Measurements from ENCODE around the gene MAGI2.

MAGI2 gene

DNA sequence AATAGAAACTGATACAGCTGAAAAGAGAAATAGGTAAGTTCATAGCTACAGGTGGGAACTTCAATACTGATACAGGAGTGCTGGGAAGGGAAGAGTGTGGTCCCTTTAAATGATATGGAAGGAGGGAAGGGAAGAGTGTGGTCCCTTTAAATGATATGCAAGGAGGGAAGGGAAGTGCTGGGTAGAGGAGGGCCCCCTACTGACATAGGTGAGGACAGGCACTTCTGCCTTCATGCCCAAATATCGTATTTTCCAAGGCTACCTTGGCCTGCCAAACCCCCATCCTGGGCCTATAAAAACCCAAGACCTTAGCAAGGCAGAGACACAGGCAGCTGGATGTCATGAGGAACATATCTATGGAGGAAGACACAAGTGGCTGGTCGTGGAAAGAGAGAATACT, 92.3 kb downstream of the MAGI2 start:
- FAIRE-seq: no peak

DNA sequence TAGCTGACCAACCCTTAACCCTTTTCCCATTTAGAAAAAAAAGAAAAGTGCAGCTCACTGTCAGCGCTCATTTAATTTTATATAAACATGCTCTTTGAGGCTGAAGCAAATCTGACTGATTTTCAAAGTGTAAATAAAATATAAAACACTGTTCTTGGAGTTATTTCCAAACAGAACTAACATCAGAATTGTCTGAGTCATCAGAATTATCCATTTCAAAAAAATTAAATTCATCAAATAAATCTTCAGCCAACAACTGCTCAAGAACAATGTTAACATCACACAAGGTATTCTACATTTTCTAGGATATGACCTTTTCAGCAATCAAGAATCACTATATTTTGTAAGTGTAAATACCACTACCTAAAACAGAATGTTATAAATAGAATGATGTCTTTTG, 93.6 kb downstream of the MAGI2 start:
- FAIRE-seq: peak; percentile 70

GRCh38 chr7:79357101-79357500, 96.4 kb downstream of the MAGI2 start:
- peak; percentile 96 for FAIRE-seq

GRCh38 chr7:79353720-79354468, 99.6 kb downstream of the MAGI2 start:
- FAIRE-seq: no peak

DNA sequence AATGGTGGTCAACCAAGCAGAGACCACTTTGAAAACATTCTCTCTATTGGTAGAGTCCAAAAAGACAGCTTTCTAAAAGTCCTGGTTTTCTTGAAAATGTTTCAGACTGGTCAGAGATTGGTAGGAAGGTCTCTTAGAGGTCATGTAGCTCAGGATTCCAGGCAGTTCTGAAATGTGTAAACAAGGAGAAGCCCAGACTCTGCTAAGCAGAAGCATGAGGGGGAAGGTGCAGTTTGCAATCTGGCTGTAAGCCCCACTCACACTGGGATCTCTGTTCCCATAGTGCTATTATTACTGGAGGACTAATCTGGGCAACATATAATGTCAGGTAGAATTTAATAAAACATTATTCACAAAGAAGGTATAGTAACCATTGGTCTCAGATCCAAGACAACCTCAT, 101.1 kb downstream of the MAGI2 start:
- FAIRE-seq: no peak

DNA sequence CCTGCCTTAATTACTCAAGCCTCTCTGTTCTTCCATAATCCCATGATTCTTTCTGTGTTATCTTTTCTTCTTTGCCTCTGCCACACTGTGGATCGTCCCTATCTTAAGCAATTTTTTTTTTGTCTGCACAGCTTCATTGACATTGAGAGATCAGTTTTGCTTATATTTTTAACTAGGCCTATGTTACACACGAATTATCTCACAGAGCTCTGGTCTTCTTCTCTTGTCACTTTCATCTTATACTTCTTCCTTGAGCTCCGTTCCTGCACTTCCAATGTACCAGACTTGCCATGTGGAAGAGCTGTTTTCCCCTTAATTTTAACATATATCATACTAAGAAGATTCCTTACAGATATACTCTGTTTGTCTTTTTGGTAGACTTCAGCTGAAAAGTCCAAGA, 106.1 kb downstream of the MAGI2 start:
- FAIRE-seq: no peak

- peak; percentile 86 for FAIRE-seq
Observed at GRCh38 chr7:79341902-79342301, 111.6 kb downstream of the MAGI2 start.

- peak; percentile 66 for FAIRE-seq
Observed at GRCh38 chr7:79340212-79340611, 113.3 kb downstream of the MAGI2 start.

- no peak for FAIRE-seq
Observed at GRCh38 chr7:79339208-79339925, 114.1 kb downstream of the MAGI2 start.

- FAIRE-seq: peak; percentile 95
Observed at GRCh38 chr7:79337717-79338116, 115.8 kb downstream of the MAGI2 start.

GRCh38 chr7:79334841-79335240, 118.6 kb downstream of the MAGI2 start:
- FAIRE-seq: peak; percentile 5

GRCh38 chr7:79334334-79334733, 119.1 kb downstream of the MAGI2 start:
- no peak for FAIRE-seq

- no peak for FAIRE-seq
Observed at GRCh38 chr7:79332091-79332490, 121.4 kb downstream of the MAGI2 start.

- FAIRE-seq: no peak
Observed at GRCh38 chr7:79329464-79329863, 124.0 kb downstream of the MAGI2 start.

DNA sequence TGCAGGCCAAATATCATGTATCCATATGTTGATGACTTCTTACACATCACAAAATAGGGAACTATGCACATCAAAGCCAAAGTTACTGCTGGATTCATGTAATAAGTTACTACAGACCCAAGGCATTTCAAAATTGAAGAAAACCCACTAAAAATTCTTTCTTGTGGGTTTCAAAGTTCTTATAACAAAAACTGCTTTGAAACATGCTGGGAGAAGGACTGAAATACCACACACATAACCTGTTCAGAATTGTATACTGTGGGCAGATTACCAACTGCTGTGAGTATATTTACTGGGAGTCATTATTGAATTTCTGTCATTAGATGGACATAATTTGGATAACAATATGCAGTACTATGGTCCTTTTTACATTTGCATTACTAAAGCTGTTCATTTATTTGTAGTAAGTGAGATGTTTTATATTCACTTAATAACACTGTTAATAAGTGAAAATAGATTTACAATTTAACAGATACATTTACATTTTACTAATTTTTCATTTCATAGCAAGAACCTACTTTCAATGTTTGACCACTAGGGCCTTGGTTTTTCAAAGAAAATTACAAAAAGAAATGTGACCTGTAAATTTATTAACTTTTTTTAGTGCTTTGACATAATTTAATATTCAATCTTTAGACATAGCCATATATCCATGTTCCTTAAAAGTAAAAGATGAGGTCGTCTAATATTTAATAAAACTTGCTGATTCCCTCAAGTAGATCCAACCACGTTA, 132.6 kb downstream of the MAGI2 start:
- peak; percentile 61 for FAIRE-seq

GRCh38 chr7:79319369-79319768, 134.1 kb downstream of the MAGI2 start:
- no peak for FAIRE-seq

GRCh38 chr7:79317728-79318127, 135.7 kb downstream of the MAGI2 start:
- FAIRE-seq: no peak

DNA sequence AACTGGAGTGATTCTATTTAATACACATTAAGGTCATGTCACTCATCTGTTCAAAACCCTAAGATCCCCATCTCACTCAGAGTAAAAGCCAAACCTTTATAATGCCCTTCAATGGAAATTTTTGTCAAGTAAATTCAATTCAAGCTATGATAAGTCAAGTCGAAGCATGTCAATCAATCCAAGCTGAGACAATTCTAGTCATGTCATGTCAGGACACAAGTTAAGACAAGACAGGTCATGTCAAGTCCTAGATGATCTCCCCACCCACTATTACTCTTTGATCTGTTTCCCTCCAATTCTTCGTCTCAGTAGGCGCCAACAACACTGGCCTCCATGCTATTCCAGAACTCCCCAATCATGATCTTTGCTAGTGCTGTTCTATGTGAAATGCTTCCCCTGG, 141.4 kb downstream of the MAGI2 start:
- FAIRE-seq: no peak

DNA sequence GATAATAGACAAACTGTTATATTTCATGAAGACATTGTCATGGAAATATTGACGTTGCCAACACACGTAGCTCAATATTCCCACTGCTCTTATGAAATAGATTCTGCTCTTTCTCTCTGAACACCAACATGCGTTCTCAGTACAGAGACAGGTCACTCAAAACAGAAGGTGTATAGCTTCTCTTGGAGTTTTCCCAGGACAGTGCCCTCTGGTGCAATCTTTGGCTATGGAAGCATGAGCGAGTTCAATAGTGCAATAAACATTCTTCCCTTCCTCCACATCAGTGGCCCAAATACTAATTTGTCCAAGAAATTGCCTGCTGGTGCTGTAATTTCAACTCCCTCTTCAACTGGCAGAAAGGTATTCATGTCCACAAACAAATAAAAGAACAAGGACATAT, 145.3 kb downstream of the MAGI2 start:
- peak; percentile 78 for FAIRE-seq

- no peak for FAIRE-seq
Observed at GRCh38 chr7:79307376-79307775, 146.1 kb downstream of the MAGI2 start.

- FAIRE-seq: no peak
Observed at GRCh38 chr7:79304711-79305110, 148.8 kb downstream of the MAGI2 start.

DNA sequence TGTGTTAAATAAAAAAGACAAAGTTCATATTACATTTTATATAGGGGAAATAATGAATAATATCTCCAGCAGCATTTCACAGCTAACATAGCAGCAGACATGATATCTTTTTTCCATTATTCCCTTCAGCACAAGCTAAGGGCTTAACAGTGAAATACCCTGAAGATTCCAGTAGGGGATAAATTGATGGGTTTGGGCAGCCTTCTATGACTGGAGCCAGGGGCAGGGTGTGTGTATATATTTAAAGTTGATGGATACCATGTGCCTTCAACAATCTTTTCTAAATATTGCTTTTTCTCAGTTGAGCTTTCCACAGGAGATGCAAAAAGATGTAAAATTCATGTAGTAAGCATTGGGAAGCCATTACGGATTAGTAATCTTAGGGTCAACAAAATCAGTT, 151.2 kb downstream of the MAGI2 start:
- no peak for FAIRE-seq

DNA sequence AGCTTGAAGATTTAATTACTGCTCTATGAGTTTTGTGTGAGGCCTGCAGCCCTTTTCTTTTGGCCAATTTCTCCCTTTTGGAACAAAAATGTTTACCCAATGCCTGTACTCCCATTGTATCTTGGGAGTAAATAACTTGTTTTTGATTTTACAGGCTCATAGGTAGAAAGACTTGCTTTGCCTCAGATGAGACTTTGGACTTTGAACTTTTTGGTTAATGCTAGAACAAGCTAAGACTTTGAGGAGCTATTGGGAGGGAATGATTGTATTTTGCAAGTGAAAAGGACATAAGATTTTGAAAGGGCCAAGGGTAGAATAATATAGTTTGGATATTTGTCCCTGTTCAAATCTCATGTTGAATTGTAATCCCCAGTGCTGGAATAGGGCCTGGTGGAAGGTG, 152.0 kb downstream of the MAGI2 start:
- no peak for FAIRE-seq

DNA sequence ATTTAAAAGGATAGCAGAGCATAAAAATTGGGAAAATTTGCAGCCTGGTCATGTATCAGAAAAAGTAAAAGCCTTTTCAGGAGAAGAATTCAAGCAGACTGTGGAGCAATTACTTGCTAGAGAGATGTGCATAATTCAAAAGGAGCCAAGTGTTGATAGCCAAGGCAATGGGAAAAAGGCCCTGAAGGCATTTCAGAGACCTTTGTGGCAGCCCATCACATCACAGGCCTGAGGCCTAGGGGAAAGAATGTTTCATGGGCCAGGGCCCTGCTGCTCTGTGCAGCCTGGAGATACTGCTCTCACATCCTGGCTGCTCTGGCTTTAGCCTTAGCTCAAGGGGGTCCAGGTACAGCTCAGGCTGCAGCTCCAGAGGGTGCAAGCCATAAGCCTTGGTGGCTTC, 152.9 kb downstream of the MAGI2 start:
- FAIRE-seq: no peak

Data from islet of Langerhans (tissue), 1 donor.